Ovary (tissue), 9 donors: Measurements from ENCODE around the gene PALLD. TPM values are rescaled to one million over a fixed set of nuclear protein-coding genes. Genes with fewer than 3 reads are reported as not detected.

ENCODE experiments used
- DNase-seq, 5 donors: peaks; one replicate each; pipeline ENCODE4 v3.0.0-alpha.2; 2019 to 2020
- H3K27ac ChIP-seq, 2 donors: fragments of 200-600 bp; one replicate each; pipeline versions ENCODE4 v1.5.1 to v1.8.0; 2019 to 2022
- H3K27me3 ChIP-seq: fragments of 200-600 bp; one replicate; pipeline ENCODE4 v1.8.0; 2022
- H3K36me3 ChIP-seq: fragments of 200-600 bp; sonication (generic); one replicate; pipeline ENCODE4 v1.5.1; 2019
- H3K4me1 ChIP-seq: one replicate; pipeline ENCODE4 v1.8.1; 2013; ENCODE audit warnings: mild to moderate bottlenecking, moderate library complexity; ENCODE audit not compliant: insufficient read depth
- H3K4me3 ChIP-seq: fragments of 200-600 bp; sonication (generic); one replicate; pipeline ENCODE4 v1.5.1; 2017
- H3K9me3 ChIP-seq, 2 donors: fragments of 200-600 bp in 1 of 2; sonication (generic) in 1 of 2; one replicate each; pipeline versions ENCODE4 v1.5.1 to v1.8.1; 2013 to 2019; ENCODE audit warnings: mild to moderate bottlenecking in 1 of 2, moderate library complexity in 1 of 2
- CTCF ChIP-seq, 3 donors: fragments of 450-650 bp in 2 of 3; fragments of 200-600 bp in 1 of 3; IDR thresholded peaks; one replicate each; pipeline versions ENCODE4 v1.5.1 to v1.8.0; 2016 to 2022; ENCODE audit warnings: antibody characterized with exemption in 3 of 3, mild to moderate bottlenecking in 1 of 3
- EP300 ChIP-seq: sonication (generic); formaldehyde crosslinking; IDR thresholded peaks from one replicate; pipeline ENCODE4 v1.6.1; 2017; ENCODE audit warnings: antibody characterized with exemption
- POLR2A ChIP-seq: fragments of 450-650 bp; IDR thresholded peaks from one replicate; pipeline ENCODE4 v1.6.1; 2017; ENCODE audit warnings: antibody characterized with exemption, mild to moderate bottlenecking, moderate library complexity
- WGBS, 3 donors: extraction: QIAGEN DNeasy Blood & Tissue Kit in 1 of 3; methylation state at CpG; one replicate each; pipeline versions ENCODE4 v1.1.5 to v1.1.7; 2013 to 2017; 5-methylcytosine and 5-hydroxymethylcytosine counted together
- intact Hi-C, 4 donors: fragments of 100-400 bp; cut with DNase I; formaldehyde crosslinking; loops; one replicate each; pipeline versions ENCODE4 v1.11.0 to v1.15.1; 2022 to 2023
- polyA plus RNA-seq, 2 donors: library from polyadenylated mRNA; stranded (reverse); fragments of 200-250 nt in 1 of 2; fragments of 350-450 nt in 1 of 2; fragmentation: Illumina TruSeq in 1 of 2; extraction: RNeasy Lipid Tissue Mini Kit (QIAGEN cat#74804) in 1 of 2; gene quantifications; one replicate each; pipeline ENCODE4 v1.2.3, GENCODE V29; 2013 to 2014
- total RNA-seq, 7 donors: library from RNA; depleted of rRNA in 2 of 7; stranded (reverse); fragments of >200 nt in 2 of 7; fragmentation: NEBNext Ultra II Directional in 3 of 7; extraction: Animal tissue kit (Norgen Biotek cat#: 25700) in 3 of 7; gene quantifications; one replicate each; pipeline versions ENCODE4 v1.1.0 to v1.2.4, GENCODE V29; 2016 to 2023
- donor health status: DM: no; HTN: no; CAD: no; lungs with moderate emphysema.
- donor health status: DM: no; HTN: no; CAD: no.
- donor health status: Bipolar disorder and iron deficiency.
- donor health status: DM: yes; HTN: yes; CAD: no.
- donor health status: DM: no; HTN: no; CAD: no.
- donor health status: DM: yes; HTN: yes; CAD: no.

PALLD gene
- total and polyA plus RNA-seq, 9 donors, result 96.8 to 605 (median 137) TPM

GRCh38 chr4:168549143-168549542, 52.3 kb downstream of the PALLD start:
- TF ChIP-seq CTCF (IDR thresholded peaks at IDR 0.05), result no peak
- TF ChIP-seq EP300, result no peak
- no peak for TF ChIP-seq POLR2A
- no peak overlapping the region for H3K27ac ChIP-seq
- no peak overlapping the region for H3K4me3 ChIP-seq
- H3K27me3 ChIP-seq, result no peaks in the 10 kb centered on the region
- intact Hi-C loops, result no loop called here
- H3K4me1 ChIP-seq, result peaks cover 1% of the 10 kb centered on the region
- H3K9me3 ChIP-seq, result no peaks in the 10 kb centered on the region
- DNase-seq, result no peak
- H3K36me3 ChIP-seq, result no peaks in the 10 kb centered on the region
- WGBS, 3 donors, result 10 to 34% (median 25%) methylated on average over 4 of the region's 4 CpGs

GRCh38 chr4:168550064-168550766, 53.4 kb downstream of the PALLD start:
- Histone ChIP-seq H3K4me3 (no peak overlapping the region), H3K36me3 (no peaks in the 10 kb centered on the region), H3K27me3 (no peaks in the 10 kb centered on the region), H3K4me1 (peaks cover 1% of the 10 kb centered on the region), H3K27ac (no peak overlapping the region), H3K9me3 (no peaks in the 10 kb centered on the region)
- intact Hi-C loops, result no loop called here
- TF ChIP-seq POLR2A, result no peak
- no peak for TF ChIP-seq EP300
- no peak for TF ChIP-seq CTCF (IDR thresholded peaks at IDR 0.05)
- WGBS, 3 donors, result 63 to 67% (median 66%) methylated on average over 5 of the region's 5 CpGs
- DNase-seq, result no peak

- no peaks in the 10 kb centered on the region for H3K9me3 ChIP-seq
- H3K27ac ChIP-seq, result no peak overlapping the region
- TF ChIP-seq CTCF (IDR thresholded peaks at IDR 0.05) (no peak), EP300 (no peak), POLR2A (no peak)
- no peaks in the 10 kb centered on the region for H3K27me3 ChIP-seq
- intact Hi-C loops, result no loop called here
- H3K36me3 ChIP-seq, result no peaks in the 10 kb centered on the region
- peaks cover 1% of the 10 kb centered on the region for H3K4me1 ChIP-seq
- DNase-seq, result no peak
- no peak overlapping the region for H3K4me3 ChIP-seq
- WGBS, 3 donors, result 88 to 94% (median 94%) methylated on average over 1 of the region's 1 CpG
Measured at GRCh38 chr4:168551211-168551610, 54.4 kb downstream of the PALLD start.

- intact Hi-C loops, result no loop called here
- TF ChIP-seq POLR2A (no peak), CTCF (IDR thresholded peaks at IDR 0.05) (no peak), EP300 (no peak)
- H3K27me3 ChIP-seq, result no peaks in the 10 kb centered on the region
- H3K36me3 ChIP-seq, result no peaks in the 10 kb centered on the region
- WGBS, 3 donors, result 75 to 81% (median 77%) methylated on average over 2 of the region's 2 CpGs
- peaks cover 1% of the 10 kb centered on the region for H3K4me1 ChIP-seq
- H3K27ac ChIP-seq, result no peak overlapping the region
- no peak for DNase-seq
- no peaks in the 10 kb centered on the region for H3K9me3 ChIP-seq
- no peak overlapping the region for H3K4me3 ChIP-seq
Measured at GRCh38 chr4:168551945-168552695, 55.3 kb downstream of the PALLD start.
